ENCODE results near the gene MRPS7.

DNA sequence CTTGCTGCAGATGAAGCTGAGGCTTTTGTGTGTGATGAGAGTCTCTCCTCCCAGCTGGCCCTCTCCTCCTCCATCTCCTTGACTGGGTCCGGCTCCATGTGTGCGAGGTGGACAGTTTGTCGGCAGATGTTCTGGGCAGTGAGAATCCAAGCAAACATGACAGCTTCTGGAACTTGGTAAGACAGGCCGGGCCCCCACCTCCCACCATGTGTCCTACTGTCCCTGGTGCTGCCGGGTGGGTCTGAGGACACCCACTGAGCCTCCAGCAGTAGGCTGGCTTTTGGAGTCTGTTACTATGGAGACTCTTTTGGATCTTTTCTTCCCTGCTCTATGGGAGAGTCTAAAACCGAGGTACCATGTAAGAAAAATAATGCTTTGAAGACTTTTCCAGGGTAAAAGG, 43.5 kb upstream of the MRPS7 start:
- TF ChIP-seq, protein P1, sequence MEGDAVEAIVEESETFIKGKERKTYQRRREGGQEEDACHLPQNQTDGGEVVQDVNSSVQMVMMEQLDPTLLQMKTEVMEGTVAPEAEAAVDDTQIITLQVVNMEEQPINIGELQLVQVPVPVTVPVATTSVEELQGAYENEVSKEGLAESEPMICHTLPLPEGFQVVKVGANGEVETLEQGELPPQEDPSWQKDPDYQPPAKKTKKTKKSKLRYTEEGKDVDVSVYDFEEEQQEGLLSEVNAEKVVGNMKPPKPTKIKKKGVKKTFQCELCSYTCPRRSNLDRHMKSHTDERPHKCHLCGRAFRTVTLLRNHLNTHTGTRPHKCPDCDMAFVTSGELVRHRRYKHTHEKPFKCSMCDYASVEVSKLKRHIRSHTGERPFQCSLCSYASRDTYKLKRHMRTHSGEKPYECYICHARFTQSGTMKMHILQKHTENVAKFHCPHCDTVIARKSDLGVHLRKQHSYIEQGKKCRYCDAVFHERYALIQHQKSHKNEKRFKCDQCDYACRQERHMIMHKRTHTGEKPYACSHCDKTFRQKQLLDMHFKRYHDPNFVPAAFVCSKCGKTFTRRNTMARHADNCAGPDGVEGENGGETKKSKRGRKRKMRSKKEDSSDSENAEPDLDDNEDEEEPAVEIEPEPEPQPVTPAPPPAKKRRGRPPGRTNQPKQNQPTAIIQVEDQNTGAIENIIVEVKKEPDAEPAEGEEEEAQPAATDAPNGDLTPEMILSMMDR (IDR thresholded peaks at IDR 0.05 in 4 of 5, conservative IDR thresholded peaks at IDR 0.05 in 1 of 5), result no peak
- no peak for TF ChIP-seq POLR2A (IDR thresholded peaks at IDR 0.05)
